K562 (cell line): ENCODE results near the gene DDIT3. TPM values are rescaled to one million over a fixed set of nuclear protein-coding genes. Genes with fewer than 3 reads are reported as not detected.

ENCODE experiments used
- AFF4 ChIP-seq: sonication (generic); formaldehyde crosslinking; IDR thresholded peaks from 2 replicates; pipeline ENCODE4 v1.8.0; 2023; ENCODE audit warnings: mild to moderate bottlenecking, missing genetic modification reagents
- CEBPB ChIP-seq: fragments of 450-650 bp; IDR thresholded peaks from 2 replicates; pipeline ENCODE4 v1.6.1; 2016; ENCODE audit warnings: missing genetic modification characterization, missing compliant biosample characterization
- CREB3L1 ChIP-seq: fragments of 450-650 bp; IDR thresholded peaks from 2 replicates; pipeline ENCODE4 v1.6.1; 2014; ENCODE audit warnings: low read depth, mild to moderate bottlenecking, moderate library complexity, borderline replicate concordance
- KAT8 ChIP-seq: fragments of 450-650 bp; IDR thresholded peaks from 2 replicates; pipeline ENCODE4 v1.6.1; 2016; ENCODE audit warnings: low read depth, mild to moderate bottlenecking
- NR2C2 ChIP-seq, 2 experiments: fragments of 200-800 bp in 1 of 2; sonication (Bioruptor generic) in 1 of 2; sonication (generic) in 1 of 2; formaldehyde crosslinking in 1 of 2; IDR thresholded peaks; 2 replicates each; pipeline versions ENCODE4 v1.6.1 to v1.8.0; 2016 to 2022; ENCODE audit warnings: mild to moderate bottlenecking in 1 of 2, missing compliant biosample characterization in 1 of 2, missing genetic modification characterization in 1 of 2, missing genetic modification reagents in 1 of 2
- THAP12 ChIP-seq: fragments of 250-450 bp; sonication (Bioruptor Pico); IDR thresholded peaks from 2 replicates; pipeline ENCODE4 v1.9.0; 2021; ENCODE audit warnings: mild to moderate bottlenecking, inconsistent platforms
- ZNF274 ChIP-seq: IDR thresholded peaks from 2 replicates; pipeline ENCODE4 v1.6.1; 2011; ENCODE audit warnings: low read depth, mild to moderate bottlenecking, low read length, moderate library complexity, borderline replicate concordance
- polyA plus RNA-seq, 8 experiments: library from polyadenylated mRNA; depleted of rRNA in 4 of 8; stranded (reverse) in 5 of 8; unstranded in 3 of 8; fragments of >200 nt; fragmentation: Nextera tagmentation in 2 of 8; fragmentation: Illumina TruSeq in 1 of 8; extraction: Ambion mirVana in 2 of 8; extraction: Trizol in 1 of 8; gene quantifications; 2 replicates each; pipeline versions ENCODE4 v1.2.1 to v1.2.3, GENCODE V29; 2011 to 2014; ENCODE audit warnings: inconsistent platforms in 1 of 8, missing spikeins in 1 of 8
- total RNA-seq, 7 experiments: library from RNA; depleted of rRNA in 6 of 7; stranded (reverse); fragments of >200 nt in 6 of 7; fragmentation: Illumina TruSeq in 2 of 7; extraction: Trizol in 2 of 7; gene quantifications; 2 replicates each; pipeline versions ENCODE4 v1.2.1 to v1.2.3, GENCODE V29; 2011 to 2021; ENCODE audit warnings: low replicate concordance in 1 of 7

The DDIT3 gene
- total and polyA plus RNA-seq, 9 of the 15 experiments (the other 6 are each of a cell fraction or from before 2014, with no cell fraction given): 59.1 to 272 (median 89.9) TPM

- TF ChIP-seq AFF4 (CRISPR knock-in tag) (no peak), KAT8 (no peak), CREB3L1 (0 out of 2 replicates have a peak, but pooled peaks have one; percentile 19), CEBPB (tag) (0 out of 2 replicates have a peak, but pooled peaks have one; percentile 47), NR2C2 (CRISPR knock-in tag; IDR thresholded peaks at IDR 0.05) (no peak), NR2C2 (tag; IDR thresholded peaks at IDR 0.05) (peak; percentile 67; the same call in 1 of the 2 replicates), THAP12 (CRISPR knock-in tag) (no peak), ZNF274 (no peak)
These were observed 27.1 kb upstream of the DDIT3 start (continued) for GRCh38 chr12:57547288-57548012.
